Measurements from ENCODE around the gene ITGA1.

DNA sequence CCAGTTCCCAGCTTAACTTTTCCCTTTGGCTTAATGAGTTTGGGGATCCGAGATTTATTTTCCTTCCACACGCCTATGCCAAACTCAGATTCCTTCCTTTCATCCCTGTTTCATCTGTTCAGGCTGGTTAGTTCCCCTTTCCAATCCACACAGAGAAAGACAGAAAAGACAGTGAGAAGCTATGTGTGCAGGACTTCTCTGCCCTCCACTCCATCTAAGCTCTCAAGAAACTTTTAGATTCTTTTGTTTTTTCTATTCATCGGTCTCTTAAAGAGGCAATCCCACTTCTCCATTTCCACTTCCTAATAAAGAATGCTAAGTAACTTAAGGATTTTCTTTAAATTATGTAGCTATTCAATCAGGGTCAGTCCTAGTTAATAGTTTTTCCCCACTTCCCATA is 11.2 kb downstream of the ITGA1 start:
- TF ChIP-seq, protein P1, sequence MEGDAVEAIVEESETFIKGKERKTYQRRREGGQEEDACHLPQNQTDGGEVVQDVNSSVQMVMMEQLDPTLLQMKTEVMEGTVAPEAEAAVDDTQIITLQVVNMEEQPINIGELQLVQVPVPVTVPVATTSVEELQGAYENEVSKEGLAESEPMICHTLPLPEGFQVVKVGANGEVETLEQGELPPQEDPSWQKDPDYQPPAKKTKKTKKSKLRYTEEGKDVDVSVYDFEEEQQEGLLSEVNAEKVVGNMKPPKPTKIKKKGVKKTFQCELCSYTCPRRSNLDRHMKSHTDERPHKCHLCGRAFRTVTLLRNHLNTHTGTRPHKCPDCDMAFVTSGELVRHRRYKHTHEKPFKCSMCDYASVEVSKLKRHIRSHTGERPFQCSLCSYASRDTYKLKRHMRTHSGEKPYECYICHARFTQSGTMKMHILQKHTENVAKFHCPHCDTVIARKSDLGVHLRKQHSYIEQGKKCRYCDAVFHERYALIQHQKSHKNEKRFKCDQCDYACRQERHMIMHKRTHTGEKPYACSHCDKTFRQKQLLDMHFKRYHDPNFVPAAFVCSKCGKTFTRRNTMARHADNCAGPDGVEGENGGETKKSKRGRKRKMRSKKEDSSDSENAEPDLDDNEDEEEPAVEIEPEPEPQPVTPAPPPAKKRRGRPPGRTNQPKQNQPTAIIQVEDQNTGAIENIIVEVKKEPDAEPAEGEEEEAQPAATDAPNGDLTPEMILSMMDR (IDR thresholded peaks at IDR 0.05): no peak
- TF ChIP-seq POLR2A (IDR thresholded peaks at IDR 0.05): no peak
